Uterus (tissue), 2 donors: ENCODE data around the gene CNOT6L.

Experiments used
- CTCF ChIP-seq, 4 experiments: fragments of 200-600 bp in 2 of 4; fragments of 450-650 bp in 2 of 4; sonication (generic) in 2 of 4; IDR thresholded peaks; one replicate each; pipeline ENCODE4 v1.5.1; 2016 to 2019; ENCODE audit warnings: antibody characterized with exemption in 4 of 4, mild to moderate bottlenecking in 2 of 4, moderate library complexity in 1 of 4
- POLR2A ChIP-seq, 2 donors: fragments of 450-650 bp; IDR thresholded peaks; one replicate each; pipeline ENCODE4 v1.6.1; 2016; ENCODE audit warnings: antibody characterized with exemption in 2 of 2, mild to moderate bottlenecking in 1 of 2, moderate library complexity in 1 of 2

- no peak for TF ChIP-seq CTCF (IDR thresholded peaks at IDR 0.05)
- TF ChIP-seq POLR2A (IDR thresholded peaks at IDR 0.05) = no peak
Measured at GRCh38 chr4:77865259-77865658, 46.1 kb upstream of the CNOT6L start.
